Hepatic stellate cell (primary cell): ENCODE results near the gene DAPK2.
"Not testable (repeated sequence)": the region's sequence is repeated elsewhere in the genome, so short reads cannot be mapped to it uniquely, and the experiment has no call there.

Experiments
- DNase-seq: peaks from one replicate; pipeline ENCODE4 v3.0.0; 2011; ENCODE audit warnings: low spot score

DAPK2 gene

DNA sequence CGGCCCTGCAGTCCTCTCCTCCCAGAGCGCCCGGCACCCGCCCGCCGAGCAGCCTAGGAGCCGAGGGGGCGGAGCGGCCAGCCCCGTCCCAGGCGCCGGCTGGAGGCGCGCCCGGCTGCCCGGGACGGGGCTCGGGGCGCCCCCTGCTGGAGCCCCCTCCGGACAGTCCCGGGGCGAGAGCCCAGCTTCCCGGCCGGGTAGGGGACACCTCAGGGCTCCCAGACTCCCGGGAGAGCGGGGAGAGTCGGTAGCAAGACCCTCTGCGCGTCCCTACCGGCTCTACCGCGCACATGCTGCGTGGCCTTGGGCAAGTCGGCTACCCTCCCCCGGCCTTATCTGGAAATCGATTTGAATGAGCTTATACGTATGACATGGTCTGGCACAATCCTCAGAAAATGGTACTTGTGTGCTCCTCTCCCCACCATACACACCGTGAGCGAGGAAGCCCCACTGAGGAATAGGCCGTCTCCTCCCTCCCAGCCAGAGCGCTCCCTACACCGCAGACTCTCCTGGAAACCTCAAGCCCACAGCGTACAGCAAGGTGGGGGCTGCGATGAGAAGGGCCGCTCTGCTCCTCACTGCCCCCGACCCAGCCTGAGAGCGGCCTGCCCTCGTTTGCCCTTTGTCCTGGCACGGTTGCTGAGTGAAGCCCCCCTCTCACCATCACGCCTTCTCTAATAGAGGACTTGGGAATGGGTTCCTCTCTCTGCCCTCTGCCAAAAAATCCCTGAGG is at the start of gene DAPK2:
Gene DAPK2, minus strand, starts transcription at position 65 of the 733 bp plus-strand sequence. CDS start 6,224 bp downstream, outside the sequence.
- DNase-seq: peak; percentile 83

DNA sequence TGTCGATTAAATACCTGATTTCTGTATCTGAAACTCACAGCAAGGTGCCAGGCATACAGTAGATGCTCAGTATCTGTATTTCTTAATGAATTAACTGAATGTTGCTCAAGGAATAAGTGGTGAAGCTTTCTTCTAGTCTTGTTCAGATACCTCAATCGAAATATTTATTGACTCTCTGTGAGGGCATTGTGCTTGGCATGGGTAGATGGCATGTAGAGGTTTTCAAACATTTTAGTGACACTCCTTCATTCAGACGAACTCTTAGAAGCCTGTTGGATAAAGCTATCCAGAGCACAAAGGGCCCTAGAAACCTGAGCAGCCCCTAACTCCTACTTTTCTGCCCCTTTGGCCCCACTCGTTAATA is 49.1 kb upstream of the DAPK2 start:
- DNase-seq: no peak

DNA sequence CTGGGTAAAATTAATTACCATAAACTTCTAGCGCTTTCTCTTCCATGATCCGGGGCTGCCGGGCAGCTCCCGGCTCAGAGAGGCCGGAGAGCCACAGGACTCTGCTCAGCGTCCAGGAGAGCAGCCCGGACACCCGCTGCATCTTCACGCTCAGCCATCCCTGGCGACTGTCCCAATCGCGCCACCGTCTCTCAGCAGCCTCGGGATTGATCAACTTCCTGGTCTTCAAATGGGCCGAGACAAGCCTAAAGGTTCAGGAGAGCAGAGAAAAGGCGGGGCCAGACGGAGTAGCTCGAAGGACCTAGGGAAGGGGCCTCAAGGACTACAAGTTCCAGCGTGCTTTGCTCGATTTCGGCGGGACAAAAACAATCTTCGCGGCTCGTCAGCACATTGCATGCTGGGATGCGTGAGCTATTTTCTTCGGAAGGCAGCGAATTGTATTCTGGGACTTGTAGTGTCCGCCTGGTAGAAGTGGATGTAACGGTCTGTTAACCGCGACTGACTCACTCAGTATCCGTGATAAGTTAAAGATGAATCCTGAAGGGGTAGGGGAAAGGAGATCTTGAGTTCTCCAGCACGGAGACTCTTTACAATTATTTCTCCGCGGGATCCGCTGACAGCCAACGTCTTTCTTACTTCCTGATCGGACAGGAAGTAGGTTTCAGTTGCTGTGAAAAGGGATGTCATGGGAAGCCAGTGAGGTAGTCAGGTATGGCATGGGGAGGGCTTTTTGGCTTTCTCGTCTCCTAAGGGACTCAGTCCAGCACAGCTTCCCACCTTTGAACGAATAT is 47.5 kb upstream of the DAPK2 start, which contains the start of gene CIAO2A:
Gene CIAO2A, minus strand, starts transcription at position 212 of the 791 bp plus-strand sequence. Its CDS starts 70 bp downstream, at position 142.
- peak; percentile 85 for DNase-seq

DNA sequence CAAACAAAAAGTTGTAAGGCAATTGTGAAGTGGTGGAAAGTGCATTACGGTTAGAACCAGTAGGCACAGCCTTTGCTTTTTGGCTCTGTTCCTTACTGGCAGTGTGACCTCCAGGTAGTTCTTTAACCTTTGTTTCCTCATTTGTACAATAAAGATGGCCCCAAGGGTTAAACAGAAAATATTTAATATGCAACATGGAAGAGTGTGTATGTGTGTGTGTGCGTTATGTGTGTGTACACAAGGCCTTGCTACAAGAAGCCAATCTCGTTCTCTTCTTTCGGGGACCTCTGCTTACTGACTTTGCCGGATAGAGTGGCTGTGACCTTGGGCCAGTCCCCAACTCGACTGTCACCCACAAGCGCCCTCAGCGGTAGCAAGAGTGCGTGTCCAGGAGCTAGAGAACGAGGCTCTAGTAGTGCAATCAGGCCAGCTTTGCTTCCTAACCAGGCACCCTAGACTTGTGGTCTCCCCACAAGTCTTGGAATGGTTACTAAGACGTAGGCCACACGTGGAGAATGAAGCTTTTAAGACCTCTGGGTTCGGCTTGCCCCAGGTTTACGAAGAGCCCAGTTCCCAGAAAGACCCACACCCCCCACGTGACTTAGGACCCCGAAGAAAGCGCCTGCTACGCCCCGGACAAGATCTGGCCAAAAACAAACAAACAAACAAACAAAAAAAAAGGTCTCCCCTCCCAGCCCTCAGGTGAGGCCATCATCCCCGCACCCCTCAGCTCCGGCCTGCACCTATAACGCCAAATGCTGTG is 46.8 kb upstream of the DAPK2 start:
- peak; percentile 44 for DNase-seq

DNA sequence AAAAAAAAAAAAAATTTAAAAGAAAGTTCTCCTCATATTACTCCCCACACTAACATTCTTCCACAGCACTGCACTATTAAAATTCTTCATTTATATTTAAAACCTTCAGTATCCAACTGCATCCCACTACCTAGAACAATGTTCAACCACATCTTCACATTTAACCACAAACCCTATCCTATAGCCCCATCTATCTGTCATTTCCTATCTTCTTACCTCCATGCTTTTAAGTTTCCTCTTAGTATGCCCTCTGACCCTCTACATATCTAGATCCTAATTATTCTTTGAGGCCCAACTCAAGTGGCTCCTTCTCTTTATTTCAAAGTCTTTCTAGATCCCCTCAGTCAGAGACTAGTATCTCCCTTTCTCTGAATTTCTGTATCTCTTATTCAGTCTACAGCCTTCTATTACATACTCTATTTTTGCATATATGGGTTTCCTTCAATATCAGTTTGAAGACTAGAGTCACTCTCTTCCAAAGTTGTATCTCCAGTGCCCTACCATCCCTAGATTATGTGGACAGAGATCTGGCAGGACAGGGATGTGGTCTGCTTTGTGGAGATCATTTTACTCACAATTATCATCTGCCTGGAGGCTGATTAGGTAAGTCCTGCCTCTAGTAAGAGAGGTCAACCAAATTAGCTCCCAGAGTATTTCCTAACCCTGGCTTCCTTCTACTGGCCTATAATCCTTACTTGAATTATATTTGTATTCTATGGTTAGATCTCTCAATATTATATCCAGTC is 46.0 kb upstream of the DAPK2 start:
- DNase-seq: no peak

DNA sequence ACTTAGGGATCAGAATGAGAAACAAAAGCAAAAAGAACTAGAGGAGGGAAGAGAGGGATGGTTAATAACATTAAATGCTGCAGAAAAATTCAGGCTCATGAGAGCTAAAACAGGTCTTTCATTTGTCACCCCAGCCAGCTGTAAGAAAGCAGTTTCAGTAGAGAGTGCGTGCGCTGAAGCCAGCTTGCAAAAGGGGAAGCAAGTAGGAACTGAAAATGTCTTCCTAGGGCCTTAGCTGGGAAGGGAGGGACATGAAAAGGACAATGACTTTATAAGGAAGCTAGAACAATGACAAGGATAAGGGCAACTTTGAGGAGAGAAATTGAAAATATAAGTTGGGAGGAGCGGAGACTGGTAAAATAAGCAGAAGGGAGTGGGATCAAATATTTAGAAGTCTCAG is 44.2 kb upstream of the DAPK2 start:
- no peak for DNase-seq

DNA sequence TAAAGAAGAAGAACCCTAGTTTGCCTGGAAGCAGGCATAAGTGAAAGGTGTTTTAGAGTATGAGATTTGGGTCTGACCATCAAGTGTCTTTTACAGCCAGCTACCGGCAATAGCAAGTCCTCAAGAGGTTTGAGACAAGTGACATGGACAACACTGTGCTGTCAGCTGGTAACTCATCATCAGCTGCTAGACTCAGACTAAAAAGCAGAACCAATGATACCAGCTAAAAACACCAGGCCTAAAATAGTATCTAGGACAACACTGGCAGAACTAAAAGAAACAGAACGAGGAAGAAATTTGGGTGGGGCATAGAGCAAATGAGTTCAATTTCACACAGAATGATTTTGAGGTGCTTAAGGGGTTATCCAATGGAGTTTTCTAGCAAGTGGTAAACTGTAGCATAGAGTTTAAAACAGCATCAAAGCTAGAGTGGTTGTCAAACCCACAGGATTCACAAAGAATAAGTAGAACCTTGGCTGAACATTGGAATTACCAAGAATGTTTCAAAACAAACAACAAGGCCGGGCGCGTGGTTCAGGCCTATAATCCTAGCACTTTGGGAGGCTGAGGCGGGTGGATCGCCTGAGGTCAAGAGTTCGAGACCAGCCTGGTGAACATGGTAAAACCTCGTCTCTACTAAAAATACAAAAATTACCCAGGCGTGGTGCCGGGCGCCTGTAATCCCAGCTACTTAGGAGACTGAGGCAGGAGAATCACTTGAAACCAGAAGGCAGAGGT is 43.4 kb upstream of the DAPK2 start:
- DNase-seq: no peak

DNA sequence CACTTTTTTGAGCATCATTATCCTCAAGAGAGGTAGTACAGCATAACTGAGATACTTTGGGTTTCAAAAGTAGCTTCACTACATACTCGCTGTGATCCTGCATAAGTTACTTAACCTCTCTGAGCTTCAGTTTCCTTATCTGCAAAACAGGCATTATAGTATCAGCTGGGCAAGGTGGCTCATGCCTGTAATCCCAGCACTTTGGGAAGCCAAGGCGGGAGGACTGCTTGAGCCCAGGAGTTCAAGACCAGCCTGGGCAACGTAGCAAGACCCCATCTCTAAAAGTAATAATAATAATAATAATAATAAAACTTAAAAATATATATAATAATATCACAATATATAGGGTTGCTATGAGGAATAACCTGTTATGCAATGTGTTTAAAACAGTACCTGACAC is 36.5 kb upstream of the DAPK2 start:
- DNase-seq: no peak

DNA sequence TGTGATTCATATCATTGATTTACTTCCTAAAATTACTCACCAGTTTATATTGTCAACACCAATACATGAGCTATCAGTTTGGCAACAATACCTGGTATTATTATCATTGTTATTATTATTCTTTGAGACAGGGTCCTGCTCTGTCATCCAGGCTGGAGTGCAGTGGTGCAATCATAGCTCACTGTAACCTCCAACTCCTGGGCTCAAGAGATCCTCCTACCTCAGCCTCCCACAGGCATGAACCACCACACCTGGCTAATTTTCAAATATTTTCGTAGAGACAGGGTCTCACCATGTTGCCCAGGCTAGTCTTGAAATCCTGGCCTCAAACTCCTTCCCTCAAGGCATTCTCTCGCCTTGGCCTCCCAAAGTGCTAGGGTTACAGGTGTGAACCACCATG is 27.2 kb upstream of the DAPK2 start:
- not testable (repeated sequence) for DNase-seq

DNA sequence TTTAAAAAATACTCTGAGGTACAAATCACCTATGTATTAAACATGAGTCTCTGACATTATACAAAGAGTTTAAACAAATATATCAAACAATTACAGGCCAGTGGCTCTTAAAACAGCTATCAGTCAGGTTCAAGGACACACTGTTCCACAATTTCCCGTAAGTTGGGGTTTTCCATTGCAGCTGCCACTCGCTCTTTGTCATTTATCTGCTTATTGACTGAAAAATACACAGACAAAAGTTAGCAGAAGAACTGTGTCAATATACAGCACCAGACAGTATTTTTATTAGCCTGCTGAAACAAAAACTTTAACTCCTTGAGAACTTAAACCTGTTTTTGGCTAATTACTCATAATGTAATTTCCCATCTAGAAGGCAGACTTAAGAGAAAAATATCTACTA is 26.5 kb upstream of the DAPK2 start:
- DNase-seq: no peak

DNA sequence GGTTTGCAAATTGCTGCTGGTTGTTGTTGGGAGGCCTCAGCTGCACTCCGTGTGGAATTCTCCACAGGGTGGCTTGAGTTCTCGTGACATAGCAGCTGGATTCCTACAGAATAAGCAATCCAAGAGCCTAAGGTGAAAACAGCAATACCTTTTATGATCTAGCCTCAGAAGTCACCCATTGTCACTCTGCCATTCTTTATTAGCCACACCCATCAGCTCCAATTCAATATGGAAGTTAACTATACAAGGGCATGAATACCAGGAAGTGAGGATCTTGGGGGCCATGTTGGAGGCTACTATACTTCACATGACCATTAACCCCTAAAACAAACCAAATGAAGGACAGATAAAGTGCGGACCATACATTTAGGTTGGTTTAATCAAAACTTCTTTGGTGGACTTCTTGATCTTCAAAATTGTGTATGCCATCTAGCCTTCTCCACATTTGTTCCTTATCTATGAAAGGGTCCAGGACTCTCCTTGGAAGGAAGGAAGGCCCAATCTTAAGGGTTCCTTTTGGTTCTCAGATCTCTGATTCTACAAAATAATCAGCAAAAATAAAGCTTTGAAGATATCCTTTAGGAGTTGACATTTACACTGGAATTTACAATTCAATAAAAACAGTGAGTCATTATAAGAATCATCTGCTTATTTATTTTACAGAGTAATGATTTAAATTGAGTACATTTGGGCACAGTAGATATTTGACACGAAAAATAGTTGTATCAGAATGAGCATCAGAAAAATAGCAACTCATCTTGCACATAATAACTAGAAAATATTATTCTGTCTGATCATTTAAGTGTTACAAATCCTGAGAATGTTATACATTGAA is 25.9 kb upstream of the DAPK2 start:
- DNase-seq: no peak

DNA sequence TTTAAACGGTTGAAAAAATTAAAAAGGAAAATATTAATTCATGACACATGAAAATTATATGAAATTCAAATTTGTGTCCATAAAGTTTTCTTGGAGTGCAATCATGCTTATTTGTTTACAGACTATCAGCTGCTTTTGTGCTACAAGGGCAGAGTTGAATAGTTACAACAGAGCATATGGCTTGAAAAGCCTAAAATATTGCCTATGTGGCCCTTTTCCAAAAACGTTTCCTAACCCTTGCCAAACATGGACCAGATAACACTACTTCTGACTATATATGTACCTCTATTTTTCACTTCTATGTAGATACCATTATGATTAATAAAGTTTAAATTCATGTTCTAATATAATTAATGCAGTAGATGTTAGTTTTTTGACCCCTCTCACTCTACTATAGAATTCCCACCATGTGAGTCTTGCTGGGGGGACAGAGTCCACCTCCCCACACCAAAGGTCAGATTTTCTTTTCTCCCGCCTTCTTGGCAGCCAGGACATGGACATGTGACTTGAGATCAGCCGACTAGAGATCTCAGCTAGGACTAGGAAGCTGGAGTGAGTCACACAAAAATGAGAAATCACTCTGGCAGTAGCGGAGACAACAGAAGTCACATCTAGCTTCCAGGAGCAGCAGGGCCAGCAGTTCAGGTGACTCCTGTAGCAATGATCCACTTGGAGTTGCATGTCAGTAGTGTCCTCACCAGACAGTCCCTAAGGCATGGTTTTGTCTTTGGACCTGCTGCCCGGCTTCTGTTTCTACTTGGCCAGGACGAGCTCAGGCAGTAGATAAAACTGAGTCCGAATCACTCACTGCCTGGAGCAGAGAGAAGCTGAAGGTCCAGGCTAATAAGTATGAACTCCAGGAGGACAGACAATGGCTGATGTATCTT is 24.9 kb upstream of the DAPK2 start:
- DNase-seq: peak; percentile 84

DNA sequence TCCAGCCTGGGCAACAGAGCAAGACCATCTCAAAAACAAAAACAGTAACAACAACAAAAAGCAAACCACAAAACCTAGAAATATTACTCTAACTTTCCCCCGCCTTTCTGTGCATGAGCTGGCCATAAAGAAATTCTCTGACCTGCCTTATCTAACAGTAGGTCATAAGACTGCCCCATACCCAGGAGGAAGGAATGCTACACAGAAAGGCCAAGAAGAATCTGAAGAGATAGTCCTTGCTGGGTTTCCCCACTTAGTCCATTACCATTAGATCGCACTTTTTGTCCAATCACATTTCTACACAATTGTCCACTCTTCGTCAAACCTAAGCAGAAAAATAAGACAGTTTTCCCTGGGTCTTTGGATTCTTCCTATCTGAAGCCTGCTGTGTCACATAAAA is 23.8 kb upstream of the DAPK2 start:
- DNase-seq: no peak

DNA sequence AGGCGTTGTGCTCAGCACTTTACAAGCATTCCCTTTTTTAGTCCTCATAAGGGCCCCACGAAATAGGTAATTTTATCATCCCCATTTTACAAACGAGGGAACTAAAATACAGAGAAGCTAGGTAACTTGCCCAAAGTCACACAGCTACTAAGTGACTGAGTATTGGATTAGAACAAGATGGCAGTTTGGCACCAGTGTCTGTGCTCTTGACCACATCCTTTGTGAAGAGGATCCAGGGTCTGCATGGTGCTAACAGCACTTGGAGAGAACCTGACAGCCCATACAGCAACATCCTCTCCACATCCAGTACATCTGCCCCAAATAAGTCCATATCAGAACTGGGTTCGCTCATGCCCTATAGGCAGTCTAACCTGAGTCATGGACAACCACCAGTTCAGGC is 21.8 kb upstream of the DAPK2 start:
- DNase-seq: no peak

DNA sequence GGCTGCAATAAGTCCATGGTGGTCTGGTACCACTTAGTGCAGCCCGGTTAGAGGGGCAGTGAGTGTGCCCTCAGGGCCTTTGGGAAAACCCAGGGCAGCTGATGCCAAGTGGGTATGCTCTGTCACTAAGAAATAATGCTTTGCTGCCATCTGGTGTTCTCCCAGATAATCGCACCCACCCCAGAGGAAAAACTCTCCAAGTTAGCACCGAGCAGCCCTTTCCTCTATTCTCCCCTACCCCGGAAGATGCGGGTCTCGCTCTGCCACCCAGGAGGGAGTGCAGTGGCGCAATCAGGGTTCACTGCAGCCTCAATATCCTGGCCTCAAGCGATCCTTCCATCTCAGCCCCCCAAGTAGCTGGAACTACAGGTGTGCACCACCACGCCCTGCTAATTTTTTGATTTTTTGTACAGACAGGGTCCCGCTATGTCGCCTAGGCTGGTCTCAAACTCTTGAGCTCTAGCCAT is 21.3 kb upstream of the DAPK2 start:
- peak; percentile 68 for DNase-seq

DNA sequence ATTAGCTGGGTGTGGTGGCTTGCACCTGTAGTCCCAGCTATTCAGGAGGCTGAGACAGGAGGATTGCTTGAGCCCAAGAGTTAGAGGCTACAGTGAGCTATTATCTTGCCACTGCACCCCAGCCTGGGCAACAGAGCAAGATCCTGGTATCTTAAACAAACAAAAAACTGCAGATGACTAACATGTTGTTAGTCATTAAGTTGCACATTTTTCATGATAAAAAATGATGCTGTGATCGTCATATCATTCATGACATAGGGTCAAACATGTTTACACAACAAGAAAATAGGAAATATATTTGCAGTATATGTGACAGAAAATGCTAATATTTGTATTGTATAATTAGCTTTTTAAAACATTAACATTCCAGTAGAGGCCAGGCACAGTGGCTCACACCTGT is 20.2 kb upstream of the DAPK2 start:
- no peak for DNase-seq

DNA sequence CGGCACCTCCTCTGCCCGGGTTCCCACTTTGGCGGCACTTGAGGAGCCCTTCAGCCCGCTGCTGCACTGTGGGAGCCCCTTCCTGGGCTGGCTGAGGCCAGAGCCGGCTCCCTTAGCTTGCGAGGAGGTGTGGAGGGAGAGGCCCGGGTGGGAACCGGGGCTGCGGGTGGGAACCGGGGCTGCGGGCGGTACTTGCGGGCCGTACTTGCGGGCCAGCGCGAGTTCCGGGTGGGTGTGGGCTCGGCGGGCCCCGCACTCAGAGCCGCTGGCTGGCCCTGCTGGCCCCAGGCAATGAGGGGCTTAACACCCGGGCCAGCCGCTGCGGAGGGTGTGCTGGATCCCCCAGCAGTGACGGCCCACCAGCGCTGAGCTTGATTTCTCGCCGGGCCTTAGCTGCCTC is 14.4 kb upstream of the DAPK2 start:
- no peak for DNase-seq

DNA sequence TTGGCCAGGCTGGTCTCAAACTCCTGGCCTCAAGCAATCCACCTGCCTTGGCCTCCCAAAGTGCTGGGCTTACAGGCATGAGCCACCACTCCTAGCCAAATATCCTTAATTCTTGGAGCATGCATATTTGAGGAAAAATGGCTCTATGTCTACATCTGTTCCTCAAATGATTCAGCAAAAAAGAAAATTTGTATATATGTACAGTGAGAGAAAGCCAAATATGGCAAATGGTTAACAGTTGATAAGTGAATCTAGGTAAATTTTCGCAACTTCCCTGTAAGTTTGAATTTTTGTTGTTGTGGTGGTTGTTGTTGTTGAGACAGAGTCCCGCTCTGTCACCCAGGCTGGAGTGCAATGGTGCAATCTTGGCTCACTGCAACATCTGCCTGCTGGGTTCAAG is 12.8 kb upstream of the DAPK2 start:
- DNase-seq: not testable (repeated sequence)

DNA sequence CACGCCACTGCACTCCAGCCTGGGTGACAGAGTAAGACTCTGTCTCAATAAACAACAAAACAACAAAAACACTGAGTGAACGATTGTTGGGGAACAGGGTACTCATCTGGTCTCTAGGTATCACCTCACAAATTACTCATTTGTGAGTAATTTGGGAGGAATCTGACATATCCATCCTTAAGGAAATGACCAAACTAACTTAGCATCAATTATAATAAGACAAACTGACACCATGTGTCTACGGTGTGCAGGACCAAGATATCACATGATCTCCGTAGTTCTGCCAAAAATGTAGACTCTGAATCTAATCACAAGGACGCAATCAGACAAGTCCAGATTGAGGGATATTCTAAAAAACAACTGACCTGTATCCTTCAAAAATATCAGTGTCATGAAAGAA is 12.0 kb upstream of the DAPK2 start:
- no peak for DNase-seq
